VCaP (cell line): ENCODE measurements around the gene GDF15.
"Not testable (repeated sequence)": the region's sequence is repeated elsewhere in the genome, so short reads cannot be mapped to it uniquely, and the experiment has no call there.

Experiments used
- H3K27ac ChIP-seq: fragments of 450-650 bp; 2 replicates; pipeline ENCODE4 v1.5.1; 2017
- TF ChIP-seq, protein P1 (sequence below): fragments of 450-650 bp; conservative IDR thresholded peaks from 2 replicates; pipeline ENCODE4 v1.5.1; 2017; ENCODE audit warnings: mild to moderate bottlenecking, moderate library complexity

GDF15 gene

GRCh38 chr19:18353378-18354005 is 32.5 kb upstream of the GDF15 start:
- TF ChIP-seq, protein P1, sequence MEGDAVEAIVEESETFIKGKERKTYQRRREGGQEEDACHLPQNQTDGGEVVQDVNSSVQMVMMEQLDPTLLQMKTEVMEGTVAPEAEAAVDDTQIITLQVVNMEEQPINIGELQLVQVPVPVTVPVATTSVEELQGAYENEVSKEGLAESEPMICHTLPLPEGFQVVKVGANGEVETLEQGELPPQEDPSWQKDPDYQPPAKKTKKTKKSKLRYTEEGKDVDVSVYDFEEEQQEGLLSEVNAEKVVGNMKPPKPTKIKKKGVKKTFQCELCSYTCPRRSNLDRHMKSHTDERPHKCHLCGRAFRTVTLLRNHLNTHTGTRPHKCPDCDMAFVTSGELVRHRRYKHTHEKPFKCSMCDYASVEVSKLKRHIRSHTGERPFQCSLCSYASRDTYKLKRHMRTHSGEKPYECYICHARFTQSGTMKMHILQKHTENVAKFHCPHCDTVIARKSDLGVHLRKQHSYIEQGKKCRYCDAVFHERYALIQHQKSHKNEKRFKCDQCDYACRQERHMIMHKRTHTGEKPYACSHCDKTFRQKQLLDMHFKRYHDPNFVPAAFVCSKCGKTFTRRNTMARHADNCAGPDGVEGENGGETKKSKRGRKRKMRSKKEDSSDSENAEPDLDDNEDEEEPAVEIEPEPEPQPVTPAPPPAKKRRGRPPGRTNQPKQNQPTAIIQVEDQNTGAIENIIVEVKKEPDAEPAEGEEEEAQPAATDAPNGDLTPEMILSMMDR = no peak
- no peak overlapping the region for H3K27ac ChIP-seq

DNA sequence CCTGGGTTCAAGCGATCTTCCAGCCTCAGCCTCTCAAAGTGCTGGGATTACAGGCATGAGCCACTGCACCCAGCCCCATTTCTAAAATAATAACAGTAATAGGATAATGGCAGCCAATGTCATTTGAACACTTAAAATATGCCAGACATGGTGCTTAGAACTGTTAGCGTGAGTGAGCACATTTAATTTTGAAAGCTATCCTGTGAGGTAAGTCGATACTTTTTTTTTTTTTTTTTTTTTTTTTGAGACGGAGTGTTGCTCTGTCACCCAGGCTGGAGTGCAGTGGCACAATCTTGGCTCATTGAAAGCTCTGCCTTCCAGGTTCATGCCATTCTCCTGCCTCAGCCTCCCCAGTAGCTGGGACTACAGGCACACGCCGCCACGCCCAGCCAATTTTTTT is 31.2 kb upstream of the GDF15 start:
- not testable (repeated sequence) for H3K27ac ChIP-seq

DNA sequence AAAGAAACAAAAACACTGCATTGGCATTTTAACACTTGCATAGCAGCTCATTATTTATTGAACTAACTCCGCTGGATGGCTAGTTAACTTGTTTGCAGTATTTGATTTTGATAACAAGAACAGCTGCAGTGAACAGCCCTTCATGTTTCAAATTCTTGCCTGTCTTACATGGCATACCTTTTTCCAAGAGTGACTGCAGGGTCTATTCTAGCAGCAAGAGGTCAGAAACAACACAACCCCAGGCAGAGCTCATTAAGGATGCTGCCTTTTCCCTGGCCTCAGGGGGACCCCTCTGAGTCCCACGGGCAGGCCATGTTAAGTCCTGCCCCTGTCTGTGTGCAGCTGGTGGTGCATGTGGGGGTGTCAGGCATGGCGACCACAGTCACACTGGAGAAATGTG is 28.9 kb upstream of the GDF15 start:
- H3K27ac ChIP-seq = peak overlapping the region; percentile 40

GRCh38 chr19:18361646-18362045 is 24.3 kb upstream of the GDF15 start:
- TF ChIP-seq, protein P1 = no peak

More for the DNA sequence above, 28.9 kb upstream of the GDF15 start:
- TF ChIP-seq, protein P1 = no peak

DNA sequence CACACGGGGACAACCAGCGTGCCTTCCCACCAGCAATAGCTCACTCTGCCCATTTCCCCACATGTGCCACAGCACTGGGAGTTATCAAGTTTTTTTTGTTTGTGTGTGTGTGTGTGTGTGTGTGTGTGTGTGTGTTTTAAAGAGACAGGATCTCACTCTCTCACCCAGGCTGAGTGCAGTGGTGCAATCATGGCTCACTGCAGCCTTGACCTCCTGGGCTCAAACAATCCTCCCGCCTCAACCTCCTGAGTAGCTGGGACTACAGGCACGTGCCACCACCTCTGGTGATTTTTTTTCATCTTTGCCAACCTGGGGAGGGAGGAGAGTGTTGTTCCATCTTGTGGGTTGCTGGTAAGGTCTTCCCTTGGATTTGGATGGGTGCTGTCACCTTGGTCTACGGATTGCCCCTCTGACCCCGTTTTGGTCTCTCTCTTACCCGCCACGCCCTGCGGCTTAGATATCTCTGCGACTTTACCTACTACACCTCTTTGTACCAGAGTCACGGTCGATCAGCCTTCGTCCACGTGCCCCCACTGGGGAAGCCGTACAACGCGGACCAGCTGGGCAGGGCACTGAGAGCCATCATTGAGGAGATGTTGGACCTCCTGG is 22.9 kb upstream of the GDF15 start:
- TF ChIP-seq, protein P1 = no peak
- peak overlapping the region; percentile 99 for H3K27ac ChIP-seq

More at GRCh38 chr19:18361646-18362045, 24.3 kb upstream of the GDF15 start:
- peak overlapping the region; percentile 99 for H3K27ac ChIP-seq

DNA sequence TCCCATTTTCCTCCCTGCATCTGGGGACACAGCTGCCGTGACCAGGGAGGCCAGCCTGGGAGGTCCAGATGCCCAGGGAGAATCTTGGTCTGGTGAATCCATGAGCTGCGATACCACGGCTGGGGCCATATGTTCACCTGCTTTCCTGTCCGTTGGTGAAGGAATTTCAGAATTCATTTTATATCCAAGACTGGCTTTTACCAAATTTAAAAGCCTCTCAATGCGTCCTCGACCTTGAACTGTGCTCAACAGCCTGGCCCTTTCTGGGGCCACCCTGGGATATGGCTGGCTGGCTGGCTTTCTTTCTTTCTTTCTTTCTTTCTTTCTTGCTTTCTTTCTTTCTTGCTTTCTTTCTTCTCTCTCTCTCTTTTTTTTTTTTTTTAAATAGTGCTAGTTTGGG is 22.2 kb upstream of the GDF15 start:
- H3K27ac ChIP-seq = peak overlapping the region; percentile 99
- TF ChIP-seq, protein P1 = no peak

DNA sequence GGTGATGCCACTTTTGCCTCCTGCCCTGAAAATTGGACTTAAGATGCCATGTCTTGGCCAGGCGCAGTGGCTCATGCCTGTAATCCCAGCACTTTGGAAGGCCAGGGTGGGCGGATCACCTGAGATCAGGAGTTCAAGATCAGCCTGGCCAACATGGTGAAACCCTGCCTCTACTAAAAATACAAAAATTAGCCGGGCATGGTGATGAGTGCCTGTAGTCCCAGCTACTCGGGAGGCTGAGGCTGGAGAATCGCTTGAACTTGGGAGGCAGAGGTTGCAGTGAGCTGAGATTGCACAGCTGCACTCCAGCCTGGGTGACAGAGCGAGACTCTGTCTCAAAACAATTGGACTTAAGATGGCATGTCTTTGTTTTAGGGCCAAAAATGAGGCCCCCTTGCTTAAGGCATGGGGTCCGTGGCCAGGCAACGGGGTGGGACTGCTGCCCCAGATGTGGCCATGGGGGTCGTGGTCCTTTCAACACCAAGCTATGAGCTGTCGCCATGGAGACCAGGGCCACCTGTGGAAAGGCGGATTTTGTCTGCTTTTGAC is 21.6 kb upstream of the GDF15 start:
- H3K27ac ChIP-seq = peak overlapping the region; percentile 99

DNA sequence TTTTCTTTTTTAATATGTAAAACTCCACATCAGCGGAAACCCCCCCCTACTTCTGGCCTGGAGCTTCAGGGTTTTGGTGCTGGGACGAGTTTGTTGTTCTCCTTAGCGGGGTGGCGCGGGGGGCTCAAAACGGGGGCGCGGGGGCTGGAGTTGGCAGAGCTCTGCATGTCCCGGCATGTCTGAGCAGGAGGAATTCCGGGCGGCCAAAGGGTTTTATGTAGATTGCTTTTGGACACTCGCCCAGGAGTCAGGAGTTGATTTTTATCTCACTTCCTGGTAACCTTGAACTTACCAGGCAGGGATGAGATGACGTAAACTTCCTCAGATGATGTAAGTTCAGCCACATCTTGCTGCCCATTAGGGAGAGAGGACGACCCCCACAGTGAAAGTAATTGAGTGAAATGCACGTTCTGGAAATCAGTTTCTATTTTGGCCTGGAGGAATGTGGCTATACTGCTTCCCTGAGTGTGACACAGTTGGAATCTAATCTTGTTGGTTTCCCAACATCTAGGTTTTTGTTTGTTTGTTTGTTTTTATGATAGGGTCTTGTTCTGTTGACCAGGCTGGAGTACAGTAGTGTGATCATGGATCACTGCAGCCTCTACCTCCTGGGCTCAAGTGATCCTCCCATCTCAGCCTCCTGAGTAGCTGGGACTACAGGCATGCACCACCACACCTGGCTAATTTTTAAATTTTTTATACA is 21.0 kb upstream of the GDF15 start:
- TF ChIP-seq, protein P1 = no peak
- H3K27ac ChIP-seq = peak overlapping the region; percentile 99
